B cell (primary cell): ENCODE measurements around the gene PSMD6. TPM values are rescaled to one million over a fixed set of nuclear protein-coding genes. Genes with fewer than 3 reads are reported as not detected.

ENCODE experiments used
- ATAC-seq: fragments of 200-7000 bp; cut with Tn5 transposase; one replicate; pipeline ENCODE4 v1.10.0; 2021; ENCODE audit warnings: low read depth, mild to moderate bottlenecking, moderate number of reproducible peaks, moderate library complexity
- CTCF ChIA-PET: fragments of 350-600 bp; sonication (Branson Sonifier 250); formaldehyde crosslinking; loops from one replicate; lab custom pipeline; 2021; ENCODE audit warnings: antibody characterized with exemption, inconsistent platforms; lab: Charles Lee
- POLR2A ChIA-PET: fragments of 350-600 bp; sonication (Branson Sonifier 250); formaldehyde crosslinking; loops from one replicate; lab custom pipeline; 2021; ENCODE audit warnings: antibody characterized with exemption; lab: Charles Lee
- DNase-seq: peaks from one replicate; pipeline ENCODE4 v3.0.0; 2013
- H2AFZ ChIP-seq: 2 replicates; pipeline ENCODE4 v1.6.1; 2012; ENCODE audit warnings: mild to moderate bottlenecking, low read depth, low read length; ENCODE audit not compliant: insufficient read depth, poor library complexity, severe bottlenecking
- H3K27ac ChIP-seq, 2 donors: 1 replicate in 1 of 2; 2 replicates in 1 of 2; pipeline ENCODE4 v1.5.1; 2012 to 2013; ENCODE audit warnings: low read length in 2 of 2, mild to moderate bottlenecking in 2 of 2, moderate library complexity in 1 of 2
- H3K27me3 ChIP-seq, 4 experiments: fragments of 200-600 bp in 1 of 4; sonication (generic) in 1 of 4; replicated peaks in 1 of 4; 1 replicate in 2 of 4; 2 replicates in 2 of 4; pipeline versions ENCODE4 v1.6.1 to v1.7.0; 2013 to 2016; ENCODE audit warnings: low read length in 3 of 4, mild to moderate bottlenecking in 2 of 4, mixed read lengths in 1 of 4, moderate library complexity in 1 of 4; ENCODE audit not compliant: insufficient read depth in 4 of 4, control insufficient read depth in 3 of 4; ENCODE audit errors: control extremely low read depth in 1 of 4
- H3K36me3 ChIP-seq, 2 experiments: replicated peaks in 1 of 2; 1 replicate in 1 of 2; 2 replicates in 1 of 2; pipeline versions ENCODE4 v1.6.1 to v1.7.1; 2013; ENCODE audit warnings: low read length in 1 of 2; ENCODE audit not compliant: insufficient read depth in 2 of 2, control insufficient read depth in 1 of 2; ENCODE audit errors: control extremely low read depth in 1 of 2, extremely low read depth in 1 of 2
- H3K4me1 ChIP-seq, 2 donors: fragments of 200-600 bp in 1 of 2; sonication (generic) in 1 of 2; 1 replicate in 1 of 2; 2 replicates in 1 of 2; pipeline versions ENCODE4 v1.5.1 to v1.6.1; 2013 to 2017; ENCODE audit warnings: low read length in 2 of 2; ENCODE audit not compliant: control insufficient read depth in 2 of 2, insufficient read depth in 2 of 2
- H3K4me2 ChIP-seq: replicated peaks from 2 replicates; pipeline ENCODE3; 2012; ENCODE audit warnings: mild to moderate bottlenecking, low read depth, low read length; ENCODE audit not compliant: poor library complexity, severe bottlenecking
- H3K4me3 ChIP-seq, 5 experiments: fragments of 200-600 bp in 1 of 5; sonication (generic) in 1 of 5; 1 replicate in 3 of 5; 2 replicates in 2 of 5; pipeline versions ENCODE4 v1.5.1 to v1.7.0; 2011 to 2016; ENCODE audit warnings: low read length in 4 of 5, mild to moderate bottlenecking in 4 of 5, low read depth in 2 of 5, control low read depth in 1 of 5, moderate library complexity in 1 of 5; ENCODE audit not compliant: insufficient read depth in 1 of 5; ENCODE audit errors: control extremely low read depth in 1 of 5, extremely low read depth in 1 of 5
- H3K79me2 ChIP-seq: fragments of 200-600 bp; sonication (generic); one replicate; pipeline ENCODE4 v1.6.0; 2016; ENCODE audit warnings: low read length; ENCODE audit not compliant: control insufficient read depth, insufficient read depth
- H3K9ac ChIP-seq: fragments of 200-600 bp; sonication (generic); 2 replicates; pipeline ENCODE4 v1.6.1; 2017; ENCODE audit warnings: mild to moderate bottlenecking, low read length, moderate library complexity
- H3K9me3 ChIP-seq, 3 donors: one replicate each; pipeline versions ENCODE4 v1.6.1 to v1.7.1; 2013; ENCODE audit warnings: low read length in 2 of 3; ENCODE audit not compliant: control insufficient read depth in 2 of 3, insufficient read depth in 1 of 3; ENCODE audit errors: control extremely low read depth in 1 of 3
- H4K20me1 ChIP-seq: 2 replicates; pipeline ENCODE4 v1.6.0; 2012; ENCODE audit warnings: mild to moderate bottlenecking, low read length; ENCODE audit not compliant: insufficient read depth, control insufficient read depth, poor library complexity, severe bottlenecking
- H3K27ac Mint-ChIP-seq: one replicate; pipeline ENCODE4 v1.8.0; 2021; ENCODE audit warnings: mixed read lengths
- H3K27me3 Mint-ChIP-seq: one replicate; pipeline ENCODE4 v1.8.0; 2021; ENCODE audit warnings: mixed read lengths
- H3K4me1 Mint-ChIP-seq: one replicate; pipeline ENCODE4 v1.8.0; 2021; ENCODE audit warnings: mixed read lengths
- H3K4me3 Mint-ChIP-seq: one replicate; pipeline ENCODE4 v1.8.0; 2021; ENCODE audit warnings: mixed read lengths
- H3K9me3 Mint-ChIP-seq: one replicate; pipeline ENCODE4 v1.8.0; 2022; ENCODE audit warnings: mixed read lengths; ENCODE audit not compliant: insufficient read depth
- EZH2 ChIP-seq: IDR thresholded peaks from 2 replicates; pipeline ENCODE4 v1.6.1; 2012; ENCODE audit warnings: borderline replicate concordance, low read depth, mild to moderate bottlenecking, moderate library complexity, low read length; ENCODE audit not compliant: insufficient read depth, poor library complexity, severe bottlenecking
- WGBS: methylation state at CpG from one replicate; pipeline ENCODE4 v1.1.5; 2013; ENCODE audit warnings: missing lambda C conversion rate; ENCODE audit not compliant: insufficient coverage; 5-methylcytosine and 5-hydroxymethylcytosine counted together
- intact Hi-C: fragments of 100-400 bp; cut with micrococcal nuclease; formaldehyde crosslinking; loops from one replicate; pipeline ENCODE4 v1.10.0; 2022
- polyA plus RNA-seq: library from polyadenylated mRNA; depleted of rRNA; stranded (reverse); fragments of >200 nt; gene quantifications from 2 replicates; pipeline ENCODE4 v1.2.3, GENCODE V29; 2012
- total RNA-seq, 2 donors: library from RNA; stranded (reverse); fragments of 120-200 nt in 1 of 2; gene quantifications; 1 replicate in 1 of 2; 2 replicates in 1 of 2; pipeline versions ENCODE4 v1.2.3 to v1.2.4, GENCODE V29; 2013 to 2022
- TF ChIP-seq, protein P1 (sequence below): fragments of 200-600 bp; IDR thresholded peaks from one replicate; pipeline ENCODE4 v1.8.0; 2022; ENCODE audit warnings: antibody characterized with exemption, mild to moderate bottlenecking

The PSMD6 gene
- total and polyA plus RNA-seq, 2 donors (not counting 1 experiment from before 2014, with no cell fraction given) = 34.7 to 63.4 TPM

DNA sequence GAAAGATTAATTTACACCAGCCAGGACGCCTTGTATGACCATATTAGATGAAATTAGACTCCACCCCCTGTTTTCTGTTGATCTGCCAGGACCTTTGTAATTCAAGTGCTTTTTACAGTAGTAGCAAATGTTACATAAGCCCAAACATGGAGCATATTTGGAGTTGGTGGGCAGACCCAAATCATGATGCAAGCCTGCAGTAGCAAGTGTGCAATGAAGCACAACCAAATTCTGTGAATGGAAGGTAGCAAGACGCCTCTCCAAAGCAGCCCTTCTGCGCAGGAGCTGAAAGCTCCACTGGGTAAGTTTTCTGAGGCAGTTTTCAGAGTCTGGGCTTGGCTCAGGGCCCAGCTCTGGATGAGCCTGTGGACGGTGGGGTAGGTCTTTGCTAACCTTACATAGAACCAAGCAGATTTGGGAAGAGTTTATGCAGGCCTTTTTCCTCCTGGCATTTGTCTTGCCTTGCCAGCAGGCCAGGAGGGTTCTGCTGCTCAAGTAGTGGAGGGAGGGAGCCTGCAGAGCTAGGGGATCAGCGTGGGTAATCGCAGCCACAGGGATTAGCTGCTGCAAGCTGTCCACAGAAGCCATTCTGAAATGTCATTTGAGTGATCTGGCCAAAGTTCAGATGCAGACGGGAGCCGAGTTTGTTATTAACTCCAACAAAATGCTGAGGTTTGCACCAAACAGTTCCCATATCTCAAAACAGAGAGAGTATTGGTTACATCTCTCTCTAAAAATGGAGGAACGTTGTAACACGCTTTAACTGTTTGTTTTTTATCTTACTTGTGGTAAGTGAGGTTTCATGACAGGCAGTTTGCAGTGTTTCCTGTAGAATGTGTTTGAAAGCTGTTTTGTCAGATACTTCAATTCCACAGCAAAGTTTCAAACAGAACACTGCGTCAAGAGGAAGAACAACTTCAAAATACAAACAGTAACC lies 55.4 kb downstream of the PSMD6 start:
- H3K4me1 ChIP-seq = peaks cover 19 to 20% of the 10 kb centered on the region in 2 donors
- TF ChIP-seq, protein P1, sequence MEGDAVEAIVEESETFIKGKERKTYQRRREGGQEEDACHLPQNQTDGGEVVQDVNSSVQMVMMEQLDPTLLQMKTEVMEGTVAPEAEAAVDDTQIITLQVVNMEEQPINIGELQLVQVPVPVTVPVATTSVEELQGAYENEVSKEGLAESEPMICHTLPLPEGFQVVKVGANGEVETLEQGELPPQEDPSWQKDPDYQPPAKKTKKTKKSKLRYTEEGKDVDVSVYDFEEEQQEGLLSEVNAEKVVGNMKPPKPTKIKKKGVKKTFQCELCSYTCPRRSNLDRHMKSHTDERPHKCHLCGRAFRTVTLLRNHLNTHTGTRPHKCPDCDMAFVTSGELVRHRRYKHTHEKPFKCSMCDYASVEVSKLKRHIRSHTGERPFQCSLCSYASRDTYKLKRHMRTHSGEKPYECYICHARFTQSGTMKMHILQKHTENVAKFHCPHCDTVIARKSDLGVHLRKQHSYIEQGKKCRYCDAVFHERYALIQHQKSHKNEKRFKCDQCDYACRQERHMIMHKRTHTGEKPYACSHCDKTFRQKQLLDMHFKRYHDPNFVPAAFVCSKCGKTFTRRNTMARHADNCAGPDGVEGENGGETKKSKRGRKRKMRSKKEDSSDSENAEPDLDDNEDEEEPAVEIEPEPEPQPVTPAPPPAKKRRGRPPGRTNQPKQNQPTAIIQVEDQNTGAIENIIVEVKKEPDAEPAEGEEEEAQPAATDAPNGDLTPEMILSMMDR = no peak
- TF ChIP-seq EZH2 = no peak
- 0% methylated on average over 4 of the region's 11 CpGs for WGBS
- DNase-seq (peak; percentile 33), ATAC-seq (peak; percentile 54)
- H3K27ac Mint-ChIP-seq = peak overlapping the region; percentile 58
- peaks cover 81% of the 10 kb centered on the region for H3K79me2 ChIP-seq
- H2AFZ ChIP-seq = peak overlapping the region; percentile 18
- H3K9me3 Mint-ChIP-seq = no peaks in the 10 kb centered on the region
- peak overlapping the region; percentile 11 to 53 for H3K27ac ChIP-seq
- H3K4me1 Mint-ChIP-seq = peaks cover 45% of the 10 kb centered on the region
- no peaks in the 10 kb centered on the region for H3K27me3 ChIP-seq
- peaks cover 1 to 5% of the 10 kb centered on the region in 2 experiments for H3K36me3 ChIP-seq
- H3K9me3 ChIP-seq = no peaks in the 10 kb centered on the region
- ChIA-PET CTCF (interaction anchor here (0.6 to 2.1 kb wide), 4 partner anchors 8 to 70 kb away, joined by 3 to 6 read pairs (median 4); no protein-coding TSS in a partner anchor), POLR2A (no interaction called here)
- H3K4me3 Mint-ChIP-seq = peak overlapping the region; percentile 59
- intact Hi-C loops = loop anchor here (2.0 kb wide), 1 partner anchor 17 kb away; no protein-coding TSS in a partner anchor
- H3K9ac ChIP-seq = peak overlapping the region; percentile 15
- H3K4me3 ChIP-seq = peak overlapping the region; percentile 0 to 38 (median 15)
- peak overlapping the region; percentile 51 for H3K4me2 ChIP-seq
- H3K27me3 Mint-ChIP-seq = no peaks in the 10 kb centered on the region
- H4K20me1 ChIP-seq = peaks cover 36% of the 10 kb centered on the region

DNA sequence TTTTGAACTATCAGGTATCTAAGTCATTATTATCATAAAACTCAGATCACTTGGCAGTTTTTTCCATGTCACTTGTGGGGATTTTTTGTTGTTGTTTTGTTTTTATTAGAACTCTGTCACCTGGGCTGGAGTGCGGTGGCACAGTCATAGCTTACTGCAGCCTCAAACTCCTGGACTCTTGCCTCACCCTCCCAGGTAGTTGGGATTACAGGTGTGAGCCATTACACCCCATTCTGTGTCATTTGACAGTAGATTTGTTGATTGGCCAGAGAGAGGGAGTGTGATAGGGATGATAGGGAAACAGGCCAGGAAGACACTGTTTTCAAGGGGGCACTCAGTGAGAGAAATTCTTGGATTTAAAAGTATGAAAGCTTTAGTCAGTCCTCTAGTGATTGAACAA lies 56.4 kb downstream of the PSMD6 start:
- Histone ChIP-seq H2AFZ (no peak overlapping the region), H3K9ac (no peak overlapping the region), H3K79me2 (peaks cover 79% of the 10 kb centered on the region), H3K9me3 (no peaks in the 10 kb centered on the region), H3K4me2 (no peak overlapping the region), H3K27ac (no peak overlapping the region), H3K4me1 (peaks cover 19 to 20% of the 10 kb centered on the region in 2 donors), H4K20me1 (peaks cover 26% of the 10 kb centered on the region), H3K4me3 (no peak overlapping the region), H3K36me3 (peaks cover 1 to 5% of the 10 kb centered on the region in 2 experiments), H3K27me3 (no peaks in the 10 kb centered on the region)
- Mint-ChIP-seq H3K4me1 (peaks cover 45% of the 10 kb centered on the region), H3K27ac (peak overlapping the region; percentile 33), H3K27me3 (no peaks in the 10 kb centered on the region), H3K9me3 (no peaks in the 10 kb centered on the region), H3K4me3 (no peak overlapping the region)
- TF ChIP-seq EZH2 = no peak
- TF ChIP-seq, protein P1 = no peak
- no peak for ATAC-seq
- WGBS = no CpG with 5 or more reads among the region's 1 CpG
- ChIA-PET POLR2A (no interaction called here), CTCF (interaction anchor here (0.6 to 2.1 kb wide), 5 partner anchors 9 to 148 kb away, joined by 3 to 6 read pairs (median 3); no protein-coding TSS in a partner anchor)
- DNase-seq = no peak
- intact Hi-C loops = no loop called here
